Vagina (tissue), 2 donors: ENCODE measurements around the gene POU2F3. TPM values are rescaled to one million over a fixed set of nuclear protein-coding genes. Genes with fewer than 3 reads are reported as not detected.

Experiments used
- DNase-seq, 2 donors: peaks; one replicate each; pipeline ENCODE4 v3.0.0-alpha.2; 2017; ENCODE audit errors: extremely low spot score in 2 of 2
- H3K27ac ChIP-seq: fragments of 200-600 bp; sonication (generic); one replicate; pipeline ENCODE4 v1.5.1; 2019
- H3K27me3 ChIP-seq: fragments of 200-600 bp; sonication (generic); one replicate; pipeline ENCODE4 v1.5.1; 2019
- H3K36me3 ChIP-seq, 2 donors: fragments of 200-600 bp; sonication (generic); one replicate each; pipeline ENCODE4 v1.5.1; 2017 to 2019
- H3K4me1 ChIP-seq: fragments of 200-600 bp; sonication (generic); one replicate; pipeline ENCODE4 v1.5.1; 2019
- H3K4me3 ChIP-seq, 2 donors: fragments of 200-600 bp; sonication (generic); 1 replicate in 1 of 2; 2 replicates in 1 of 2; pipeline ENCODE4 v1.5.1; 2016 to 2019
- H3K9me3 ChIP-seq: fragments of 200-600 bp; sonication (generic); one replicate; pipeline ENCODE4 v1.5.1; 2019
- CTCF ChIP-seq, 3 experiments: fragments of 450-650 bp in 2 of 3; fragments of 200-600 bp in 1 of 3; sonication (generic) in 1 of 3; IDR thresholded peaks; one replicate each; pipeline ENCODE4 v1.5.1; 2017 to 2019; ENCODE audit warnings: antibody characterized with exemption in 3 of 3, mild to moderate bottlenecking in 2 of 3, moderate library complexity in 2 of 3
- POLR2A ChIP-seq, 2 donors: fragments of 450-650 bp; IDR thresholded peaks; one replicate each; pipeline ENCODE4 v1.6.1; 2017; ENCODE audit warnings: antibody characterized with exemption in 2 of 2, mild to moderate bottlenecking in 2 of 2, moderate library complexity in 2 of 2
- POLR2AphosphoS5 ChIP-seq, 2 donors: sonication (generic); formaldehyde crosslinking; IDR thresholded peaks; one replicate each; pipeline ENCODE4 v1.9.0; 2017; ENCODE audit warnings: antibody characterized with exemption in 2 of 2, mild to moderate bottlenecking in 2 of 2, low read depth in 1 of 2; ENCODE audit not compliant: insufficient read depth in 1 of 2
- intact Hi-C: fragments of 100-400 bp; cut with DNase I; formaldehyde crosslinking; loops from one replicate; pipeline ENCODE4 v1.15.1; 2023
- total RNA-seq: library from RNA; depleted of rRNA; stranded (reverse); fragments of >200 nt; gene quantifications from one replicate; pipeline ENCODE4 v1.2.3, GENCODE V29; 2016

Gene POU2F3
- total RNA-seq, 1 donor from 2014 or later = 2.7 TPM

- no peaks in the 10 kb centered on the region for H3K36me3 ChIP-seq
- no peak overlapping the region for H3K4me3 ChIP-seq
- no peaks in the 10 kb centered on the region for H3K9me3 ChIP-seq
- DNase-seq = no peak
- peaks cover 84% of the 10 kb centered on the region for H3K4me1 ChIP-seq
- no peak for TF ChIP-seq POLR2A (IDR thresholded peaks at IDR 0.05)
- TF ChIP-seq CTCF (IDR thresholded peaks at IDR 0.05) = no peak
- TF ChIP-seq POLR2AphosphoS5 (IDR thresholded peaks at IDR 0.05; ENCODE audit: insufficient read depth in 1 of 2, low read depth in 1 of 2) = no peak
- intact Hi-C loops = no loop called here
- H3K27me3 ChIP-seq = no peaks in the 10 kb centered on the region
- H3K27ac ChIP-seq = no peak overlapping the region
These were observed 102.3 kb downstream of the POU2F3 start for GRCh38 chr11:120342226-120342625.

- H3K36me3 ChIP-seq = no peaks in the 10 kb centered on the region
- H3K27ac ChIP-seq = no peak overlapping the region
- intact Hi-C loops = no loop called here
- no peak for DNase-seq
- H3K9me3 ChIP-seq = no peaks in the 10 kb centered on the region
- no peaks in the 10 kb centered on the region for H3K27me3 ChIP-seq
- no peak overlapping the region for H3K4me3 ChIP-seq
- peaks cover 88% of the 10 kb centered on the region for H3K4me1 ChIP-seq
- no peak for TF ChIP-seq CTCF (IDR thresholded peaks at IDR 0.05)
- no peak for TF ChIP-seq POLR2A (IDR thresholded peaks at IDR 0.05)
- no peak for TF ChIP-seq POLR2AphosphoS5 (IDR thresholded peaks at IDR 0.05; ENCODE audit: insufficient read depth in 1 of 2, low read depth in 1 of 2)
These were observed 102.7 kb downstream of the POU2F3 start for GRCh38 chr11:120342678-120343077.

- no peaks in the 10 kb centered on the region for H3K9me3 ChIP-seq
- TF ChIP-seq POLR2A (IDR thresholded peaks at IDR 0.05) (no peak), POLR2AphosphoS5 (IDR thresholded peaks at IDR 0.05; ENCODE audit: insufficient read depth in 1 of 2, low read depth in 1 of 2) (no peak), CTCF (IDR thresholded peaks at IDR 0.05) (no peak)
- no peak overlapping the region for H3K27ac ChIP-seq
- H3K36me3 ChIP-seq = no peaks in the 10 kb centered on the region
- DNase-seq = no peak
- H3K27me3 ChIP-seq = no peaks in the 10 kb centered on the region
- H3K4me1 ChIP-seq = peaks cover 92% of the 10 kb centered on the region
- H3K4me3 ChIP-seq = no peak overlapping the region
- intact Hi-C loops = no loop called here
These were observed 103.5 kb downstream of the POU2F3 start for GRCh38 chr11:120343429-120343828.

GRCh38 chr11:120344302-120345004 lies 104.5 kb downstream of the POU2F3 start:
- TF ChIP-seq POLR2AphosphoS5 (IDR thresholded peaks at IDR 0.05; ENCODE audit: insufficient read depth in 1 of 2, low read depth in 1 of 2) (no peak), POLR2A (IDR thresholded peaks at IDR 0.05) (no peak), CTCF (IDR thresholded peaks at IDR 0.05) (no peak)
- Histone ChIP-seq H3K27me3 (no peaks in the 10 kb centered on the region), H3K4me1 (peaks cover 93% of the 10 kb centered on the region), H3K4me3 (no peak overlapping the region), H3K27ac (no peak overlapping the region), H3K36me3 (no peaks in the 10 kb centered on the region), H3K9me3 (no peaks in the 10 kb centered on the region)
- intact Hi-C loops = no loop called here
- DNase-seq = no peak

- Histone ChIP-seq H3K27me3 (no peaks in the 10 kb centered on the region), H3K36me3 (no peaks in the 10 kb centered on the region), H3K4me3 (no peak overlapping the region), H3K27ac (peak overlapping the region; percentile 30), H3K4me1 (peaks cover 77% of the 10 kb centered on the region), H3K9me3 (no peaks in the 10 kb centered on the region)
- intact Hi-C loops = no loop called here
- TF ChIP-seq POLR2AphosphoS5 (IDR thresholded peaks at IDR 0.05; ENCODE audit: insufficient read depth in 1 of 2, low read depth in 1 of 2) (no peak), CTCF (IDR thresholded peaks at IDR 0.05) (no peak), POLR2A (IDR thresholded peaks at IDR 0.05) (no peak)
- DNase-seq = no peak
These were observed 106.3 kb downstream of the POU2F3 start for GRCh38 chr11:120346233-120346632.
